WTC11 (cell line): Measurements from ENCODE around the gene POP4.

Experiments used
- ATF6 ChIP-seq: sonication (generic); formaldehyde crosslinking; IDR thresholded peaks from 2 replicates; pipeline ENCODE4 v1.8.1; 2023; ENCODE audit warnings: mild to moderate bottlenecking, missing genetic modification reagents
- CTCF ChIP-seq: fragments of 200-600 bp; IDR thresholded peaks from 2 replicates; pipeline ENCODE4 v1.8.0; 2022; ENCODE audit warnings: antibody characterized with exemption
- IRF1 ChIP-seq: sonication (generic); formaldehyde crosslinking; IDR thresholded peaks from 2 replicates; pipeline ENCODE4 v1.8.0; 2023; ENCODE audit warnings: missing genetic modification reagents
- JUN ChIP-seq: sonication (generic); formaldehyde crosslinking; IDR thresholded peaks from 2 replicates; pipeline ENCODE4 v1.8.0; 2023; ENCODE audit warnings: mild to moderate bottlenecking, missing genetic modification reagents
- NR1H2 ChIP-seq: sonication (generic); formaldehyde crosslinking; IDR thresholded peaks from 2 replicates; pipeline ENCODE4 v1.9.0; 2021; ENCODE audit warnings: mild to moderate bottlenecking, moderate library complexity, missing genetic modification reagents
- PREB ChIP-seq: sonication (generic); formaldehyde crosslinking; IDR thresholded peaks from 2 replicates; pipeline ENCODE4 v1.8.1; 2022; ENCODE audit warnings: mild to moderate bottlenecking, missing genetic modification reagents, moderate library complexity, borderline replicate concordance
- ZNF121 ChIP-seq: sonication (generic); formaldehyde crosslinking; IDR thresholded peaks from 2 replicates; pipeline ENCODE4 v1.8.0; 2023; ENCODE audit warnings: missing genetic modification reagents
- ZNF425 ChIP-seq: fragments of 250-450 bp; sonication (Bioruptor Pico); conservative IDR thresholded peaks from 2 replicates; pipeline ENCODE4 v1.9.0; 2021; ENCODE audit warnings: mild to moderate bottlenecking
- ZNF512 ChIP-seq: sonication (generic); formaldehyde crosslinking; IDR thresholded peaks from 2 replicates; pipeline ENCODE4 v1.8.1; 2022; ENCODE audit warnings: missing genetic modification reagents, borderline replicate concordance

GRCh38 chr19:29626386-29626785 is 20.3 kb downstream of the POP4 start:
- TF ChIP-seq NR1H2 (CRISPR knock-in tag) (no peak), CTCF (no peak), JUN (no peak), PREB (no peak), ZNF512 (CRISPR knock-in tag) (no peak), ZNF425 (CRISPR knock-in tag) (no peak), ZNF121 (CRISPR knock-in tag) (no peak), IRF1 (CRISPR knock-in tag) (no peak), ATF6 (CRISPR knock-in tag) (no peak)
